NCI-H1436 treated with DMSO at 0.1 percent for 48 hours (cell line): Measurements from ENCODE around the gene CHD6.

Experiments used
- DNase-seq: peaks from one replicate; lab custom pipeline; 2025; lab: John Stamatoyannopoulos, UW

The CHD6 gene

DNA sequence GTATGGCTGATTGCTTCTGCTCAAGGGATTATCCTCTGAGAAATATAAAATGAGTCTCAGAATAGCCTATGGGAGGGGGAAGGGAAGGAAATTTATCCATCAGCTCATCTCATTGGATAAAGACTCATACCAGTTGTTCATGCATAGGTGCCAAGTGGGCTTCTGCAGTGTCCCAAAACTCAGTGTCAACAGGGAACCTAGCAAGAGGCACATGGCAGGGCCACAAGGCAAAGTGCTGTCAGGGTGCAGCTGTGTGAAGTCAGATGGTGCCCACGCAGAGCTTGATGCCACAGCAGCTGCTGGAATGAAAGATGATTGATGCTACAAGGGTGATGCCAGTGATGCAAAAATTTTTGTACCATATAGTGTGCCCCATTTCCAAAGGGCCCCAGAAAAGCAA, 3.2 kb upstream of the CHD6 start:
- no peak for DNase-seq

DNA sequence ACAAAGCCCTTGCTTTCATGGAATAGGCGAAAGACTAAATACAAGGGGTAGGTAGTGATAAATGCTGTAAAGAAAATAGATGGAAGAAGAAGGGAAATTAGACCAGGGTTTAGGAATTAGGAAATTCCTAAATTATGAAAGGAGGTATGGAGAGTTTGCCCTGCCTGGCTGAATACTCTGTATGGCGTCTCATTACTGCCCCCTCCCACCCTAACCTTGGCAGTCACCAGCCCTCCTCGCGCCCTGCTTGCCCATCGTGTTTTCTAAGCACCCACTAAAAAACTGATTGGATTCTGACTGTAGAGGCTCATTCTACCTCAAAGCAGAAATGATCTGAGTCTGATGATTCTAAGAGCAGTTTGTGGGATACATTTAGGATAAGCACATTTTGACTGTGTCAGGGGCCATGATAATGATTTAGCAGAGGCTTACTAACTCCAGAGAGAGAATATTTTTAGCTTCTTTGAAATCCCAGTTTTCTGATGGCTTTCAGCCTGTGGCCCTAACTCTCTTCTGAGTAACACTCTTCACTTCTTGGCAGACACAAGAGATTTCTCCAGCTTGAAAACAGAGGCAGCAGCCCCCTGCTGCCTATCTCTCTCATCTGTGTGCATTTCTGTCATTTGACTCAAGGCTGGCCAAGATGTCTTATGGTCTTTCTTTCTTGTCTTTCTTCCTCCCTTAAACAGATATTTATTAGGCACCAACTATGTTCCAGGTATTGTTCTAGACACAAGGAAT, 1.4 kb upstream of the CHD6 start:
- DNase-seq = no peak

DNA sequence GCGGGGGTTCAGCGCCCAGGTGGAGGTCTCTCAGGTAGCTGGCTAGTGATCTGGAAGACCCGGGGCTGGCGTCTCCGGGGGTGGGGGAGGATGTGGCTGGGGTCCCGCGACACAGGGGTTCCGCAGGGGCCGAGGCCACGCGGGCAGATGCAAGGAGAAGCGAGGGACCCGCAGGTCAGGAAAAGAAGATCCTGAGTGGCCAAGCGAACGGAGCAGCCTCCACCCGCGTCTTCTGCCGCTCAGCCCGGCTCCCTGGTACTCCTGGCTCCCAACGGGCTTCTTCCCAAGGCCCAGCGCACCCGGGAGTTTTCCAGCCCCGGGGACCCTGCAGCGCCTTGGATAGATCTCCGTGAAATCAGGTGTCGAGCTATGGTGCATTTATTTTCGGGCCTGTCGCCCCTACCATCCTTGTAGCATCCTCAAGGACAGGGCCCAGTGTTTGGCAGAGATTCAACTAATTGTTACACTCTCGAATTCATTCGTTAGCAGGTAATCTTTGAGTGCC, 682 bp upstream of the CHD6 start:
- no peak for DNase-seq

DNA sequence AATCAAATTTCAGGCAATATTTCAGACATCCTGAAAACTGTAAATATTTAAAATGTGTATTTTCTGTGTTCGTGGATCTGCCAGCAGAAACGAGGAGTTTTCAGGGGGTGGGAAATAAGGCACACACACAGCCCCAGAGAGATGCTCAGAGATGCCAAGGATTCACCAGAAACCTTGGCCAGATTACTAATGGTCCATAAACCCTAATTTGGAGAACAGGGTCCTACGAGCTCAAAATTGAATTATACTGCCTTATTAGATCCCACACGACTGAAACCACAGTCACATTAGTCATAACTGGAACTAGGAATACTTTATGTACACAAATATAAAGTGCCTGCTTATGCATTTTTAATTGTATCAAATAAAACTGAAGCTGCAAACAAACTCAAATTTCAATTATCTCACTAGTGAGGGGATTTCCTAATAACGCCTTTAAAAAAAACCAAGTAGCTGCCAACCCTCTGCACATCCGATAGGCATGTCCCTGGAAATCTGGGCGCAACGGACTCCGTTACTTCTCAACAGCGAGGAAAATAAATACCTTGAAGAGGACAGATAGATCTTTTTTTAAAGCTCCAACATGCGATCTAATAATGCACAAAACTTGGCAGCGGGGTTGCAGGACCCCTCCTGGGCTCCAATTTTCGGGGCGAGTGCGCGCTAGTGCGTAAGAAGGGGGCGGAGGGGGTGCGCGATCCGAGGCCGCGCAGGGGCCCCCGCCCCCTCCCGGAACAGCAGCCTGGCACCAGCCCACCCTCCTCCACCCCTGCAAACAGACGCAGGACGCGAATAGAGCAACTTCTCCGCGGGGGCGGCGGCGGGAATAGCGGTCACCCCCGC, 897 bp downstream of the CHD6 start:
- DNase-seq = no peak

DNA sequence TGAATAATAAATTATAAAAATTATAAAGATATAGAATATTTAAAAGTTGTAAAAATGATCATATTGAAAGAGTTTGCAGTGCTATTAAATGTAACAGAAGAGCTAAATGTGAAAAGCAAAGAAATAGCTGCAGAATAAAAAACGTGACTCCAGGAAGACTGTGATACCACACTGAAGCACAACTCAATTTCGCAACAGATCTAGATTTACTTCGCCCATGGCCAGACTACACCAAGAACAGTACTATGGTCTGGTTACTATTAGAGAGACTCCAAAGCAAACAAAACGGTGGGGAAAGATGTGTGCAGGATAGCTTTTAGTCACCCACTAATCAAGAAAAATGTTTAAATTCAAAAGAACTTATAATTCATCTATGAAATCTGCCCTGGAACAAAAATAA, 1.9 kb downstream of the CHD6 start:
- DNase-seq = no peak

DNA sequence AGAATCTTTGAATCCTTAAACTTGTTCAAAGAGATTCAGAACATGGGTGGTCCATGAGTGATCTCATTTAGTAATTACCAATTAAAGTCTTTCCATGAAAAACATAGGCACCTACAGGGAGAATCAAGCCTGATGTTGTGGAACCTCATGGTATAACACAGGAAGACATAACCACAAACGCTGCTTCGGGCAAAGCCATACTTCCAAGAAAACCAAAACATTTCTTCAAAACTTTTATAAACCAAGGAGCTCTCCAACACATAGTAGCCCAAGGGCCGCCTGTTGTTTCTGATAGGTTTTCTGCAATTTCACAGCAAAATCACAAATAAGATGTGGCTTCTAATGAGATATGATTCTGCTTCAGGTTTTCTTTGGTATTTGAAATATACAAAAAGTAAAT, 2.5 kb downstream of the CHD6 start:
- no peak for DNase-seq

DNA sequence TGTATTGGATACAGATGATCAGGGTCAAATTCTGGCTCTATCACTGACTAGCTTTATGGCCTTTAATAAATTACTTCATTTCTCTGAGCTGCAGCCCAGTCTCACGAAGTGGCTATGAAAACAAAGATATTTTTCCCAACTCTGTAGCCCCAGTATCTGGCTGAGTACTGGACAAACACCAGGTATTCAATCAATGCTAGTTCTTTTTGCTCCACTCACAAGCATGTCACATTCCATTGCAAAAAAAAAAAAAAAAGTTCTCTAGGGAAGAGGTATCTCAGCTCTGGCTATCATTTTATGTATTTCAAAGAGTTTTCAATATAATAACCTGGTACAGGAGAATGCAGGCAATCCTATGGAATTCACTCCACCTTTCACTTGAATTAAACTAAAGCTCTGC, 3.1 kb downstream of the CHD6 start:
- no peak for DNase-seq

DNA sequence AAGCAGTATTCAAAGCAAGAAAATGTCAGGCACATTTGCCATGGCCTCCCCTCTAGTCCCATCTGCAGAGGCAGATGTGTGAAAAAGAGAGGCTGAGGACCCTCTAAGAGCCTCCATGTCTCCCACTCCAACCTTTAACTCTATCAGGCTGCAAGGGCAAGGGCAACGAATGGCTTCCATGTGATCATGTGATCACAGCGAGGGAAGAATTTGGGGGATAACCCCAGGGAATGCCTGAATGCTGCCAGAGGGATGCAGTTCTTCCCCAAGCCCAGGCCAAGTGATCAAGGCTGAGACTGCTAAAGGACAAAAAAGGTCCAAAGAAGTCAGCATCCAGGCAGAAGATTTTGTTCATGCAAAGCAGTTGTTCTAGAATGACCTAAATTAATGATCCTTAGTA, 4.9 kb downstream of the CHD6 start:
- DNase-seq = no peak

DNA sequence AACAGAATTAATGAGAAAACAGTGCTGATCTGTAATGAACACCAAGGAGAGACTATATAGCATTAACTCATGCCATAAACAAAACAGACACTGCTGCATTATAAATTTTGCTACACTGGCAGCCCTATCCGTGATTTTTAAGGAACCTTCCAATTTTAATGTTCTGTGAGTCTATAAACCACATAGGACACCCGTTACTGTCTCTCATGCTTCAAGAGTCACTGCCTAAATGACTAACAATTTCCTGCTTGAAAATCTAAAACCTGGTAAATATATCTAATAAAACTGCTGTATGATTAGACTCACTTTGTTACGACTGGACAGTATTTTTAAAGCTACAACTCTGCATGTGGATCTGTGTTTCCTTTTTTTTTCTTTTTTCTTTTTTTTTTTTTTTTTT, 8.7 kb downstream of the CHD6 start:
- no peak for DNase-seq

DNA sequence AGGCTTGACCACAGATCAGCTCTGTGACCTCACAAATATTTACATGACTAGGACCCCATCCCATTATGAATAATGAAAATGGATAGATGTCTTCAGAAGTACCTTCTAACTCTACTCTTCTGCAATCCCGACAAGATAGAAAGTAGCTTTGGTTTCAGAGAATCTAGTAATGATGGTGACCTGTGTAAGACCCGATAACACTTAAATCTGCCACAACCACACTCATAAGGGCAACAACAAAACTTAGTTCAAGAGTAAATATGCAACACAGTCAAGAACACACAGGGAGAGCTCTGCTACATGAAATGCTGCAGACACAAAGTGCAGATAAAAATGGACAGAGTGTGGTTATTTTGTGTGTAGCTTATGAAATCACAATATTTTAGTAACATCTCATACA, 9.6 kb downstream of the CHD6 start:
- DNase-seq = no peak

DNA sequence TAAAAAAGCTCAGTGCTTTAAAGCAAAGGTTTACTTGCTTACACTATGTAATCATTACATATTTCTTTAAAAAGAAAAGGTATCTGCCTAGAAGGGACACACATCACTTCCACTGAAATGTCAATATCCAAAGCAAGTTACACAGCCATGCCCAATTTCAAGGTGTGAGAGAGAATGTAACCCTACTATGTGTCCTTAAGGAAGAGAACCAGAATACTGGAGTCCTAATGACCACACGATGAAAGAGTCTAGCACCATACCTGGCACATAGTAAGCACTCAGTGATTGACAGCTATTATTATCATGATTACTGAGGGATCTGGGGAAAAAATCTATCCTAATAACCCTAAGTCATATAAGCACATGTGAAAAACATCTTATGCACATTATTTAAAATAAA, 10.4 kb downstream of the CHD6 start:
- no peak for DNase-seq

DNA sequence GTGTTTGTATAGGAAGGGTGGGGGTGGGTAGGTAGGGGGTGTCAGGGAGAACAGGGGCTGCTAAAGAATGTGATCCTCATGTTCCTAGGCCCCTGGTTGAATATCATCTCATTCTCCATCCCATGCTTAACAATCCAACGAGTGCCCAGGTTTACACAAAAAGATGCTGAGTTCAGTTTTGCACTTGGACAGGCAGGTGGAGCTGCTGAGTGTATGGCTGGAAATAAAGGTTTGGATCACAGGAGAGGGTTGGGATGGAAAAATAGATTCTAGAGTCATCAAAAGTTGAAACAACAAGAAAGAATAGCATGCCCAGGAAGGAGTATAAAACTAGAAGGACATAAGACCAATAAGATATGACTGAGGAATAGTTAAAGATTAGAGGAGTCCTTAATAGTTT, 14.2 kb downstream of the CHD6 start:
- no peak for DNase-seq

DNA sequence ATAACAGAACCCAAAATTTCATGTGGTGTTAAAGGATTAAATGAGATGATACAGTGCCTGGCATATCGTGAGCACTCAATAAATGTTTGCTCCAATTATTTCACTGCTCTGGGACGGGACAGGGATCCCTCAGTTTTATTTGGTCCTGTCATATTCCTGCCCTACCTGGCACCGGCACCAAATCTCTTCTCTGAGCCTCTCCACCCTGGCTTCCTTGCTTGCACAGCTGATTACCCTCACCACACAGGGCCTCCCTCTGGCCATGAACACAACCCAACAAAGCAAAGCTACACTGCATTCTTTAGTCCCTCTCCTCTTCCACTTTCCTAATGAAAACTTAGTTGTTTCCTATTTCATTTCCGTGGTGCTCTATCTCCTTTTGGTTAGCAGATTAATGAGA, 16.4 kb downstream of the CHD6 start:
- DNase-seq = no peak

DNA sequence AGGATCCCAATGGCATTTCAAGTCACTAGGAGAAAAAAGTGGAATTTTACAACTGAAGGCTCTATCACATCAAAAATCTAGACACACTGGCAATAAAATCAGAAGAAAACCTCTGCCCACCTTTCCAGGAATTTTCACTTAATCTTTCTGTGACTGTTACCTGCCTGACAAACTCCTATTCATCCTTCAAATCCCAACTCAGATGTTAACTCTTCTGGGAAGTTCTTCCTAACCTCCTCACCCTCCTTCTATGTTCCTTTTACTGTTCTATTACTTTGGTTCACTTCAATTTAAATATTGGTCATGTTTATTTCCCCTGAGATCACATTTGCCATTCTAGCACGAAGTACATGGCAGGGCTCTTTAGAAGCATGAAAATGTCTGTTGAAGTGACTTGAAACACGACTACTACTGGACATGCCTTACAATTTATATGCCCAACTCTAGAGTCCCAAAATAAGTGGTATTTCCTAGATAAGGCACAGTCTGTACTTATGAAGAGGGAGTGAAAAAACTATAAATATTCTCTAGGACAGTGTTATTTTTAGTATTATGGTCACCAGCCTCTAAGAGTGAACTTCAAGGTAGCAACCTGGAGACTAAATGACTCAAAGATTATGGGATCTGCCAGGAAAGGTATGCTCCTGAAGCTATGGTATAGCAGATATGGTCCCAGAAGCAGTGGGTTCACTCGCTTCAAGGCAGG, 17.1 kb downstream of the CHD6 start:
- DNase-seq = no peak

DNA sequence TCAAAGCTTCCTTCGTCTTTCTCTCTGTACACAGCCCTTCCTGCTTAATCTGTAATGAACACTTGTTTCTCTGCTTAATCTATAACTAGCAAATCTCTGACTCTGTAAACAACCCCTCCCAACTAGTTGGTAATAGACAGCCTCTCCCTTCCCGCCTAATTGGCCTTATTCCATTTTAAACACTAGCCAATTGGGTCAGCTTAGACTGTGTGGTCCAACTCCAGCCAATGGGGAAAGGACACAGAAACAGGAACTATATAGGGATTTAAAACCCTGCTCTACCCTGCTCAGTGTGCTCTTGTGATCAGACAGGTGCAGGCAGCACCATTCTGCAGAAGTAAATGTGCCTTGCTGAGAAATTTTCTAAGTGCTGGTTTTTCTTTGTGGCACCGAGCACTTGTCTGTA, 18.5 kb downstream of the CHD6 start:
- no peak for DNase-seq

DNA sequence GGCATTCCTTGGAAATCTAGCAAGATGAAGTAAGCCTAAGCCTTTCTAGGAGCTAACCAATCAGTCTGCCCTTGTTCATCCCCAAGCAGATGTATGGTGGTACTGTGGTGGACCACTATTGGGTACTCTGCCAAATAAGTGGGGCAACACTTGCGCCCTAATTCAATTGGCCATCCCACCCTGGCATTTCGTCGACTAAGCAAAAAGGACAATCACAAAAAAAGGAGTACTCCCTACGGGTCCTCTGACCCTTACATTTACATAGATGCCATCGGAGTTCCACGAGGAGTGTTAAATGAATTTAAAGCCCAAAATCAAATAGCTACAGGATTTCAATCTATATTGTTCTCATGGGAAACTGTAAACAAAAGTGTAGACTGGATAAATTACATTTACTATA, 19.5 kb downstream of the CHD6 start:
- DNase-seq = no peak

DNA sequence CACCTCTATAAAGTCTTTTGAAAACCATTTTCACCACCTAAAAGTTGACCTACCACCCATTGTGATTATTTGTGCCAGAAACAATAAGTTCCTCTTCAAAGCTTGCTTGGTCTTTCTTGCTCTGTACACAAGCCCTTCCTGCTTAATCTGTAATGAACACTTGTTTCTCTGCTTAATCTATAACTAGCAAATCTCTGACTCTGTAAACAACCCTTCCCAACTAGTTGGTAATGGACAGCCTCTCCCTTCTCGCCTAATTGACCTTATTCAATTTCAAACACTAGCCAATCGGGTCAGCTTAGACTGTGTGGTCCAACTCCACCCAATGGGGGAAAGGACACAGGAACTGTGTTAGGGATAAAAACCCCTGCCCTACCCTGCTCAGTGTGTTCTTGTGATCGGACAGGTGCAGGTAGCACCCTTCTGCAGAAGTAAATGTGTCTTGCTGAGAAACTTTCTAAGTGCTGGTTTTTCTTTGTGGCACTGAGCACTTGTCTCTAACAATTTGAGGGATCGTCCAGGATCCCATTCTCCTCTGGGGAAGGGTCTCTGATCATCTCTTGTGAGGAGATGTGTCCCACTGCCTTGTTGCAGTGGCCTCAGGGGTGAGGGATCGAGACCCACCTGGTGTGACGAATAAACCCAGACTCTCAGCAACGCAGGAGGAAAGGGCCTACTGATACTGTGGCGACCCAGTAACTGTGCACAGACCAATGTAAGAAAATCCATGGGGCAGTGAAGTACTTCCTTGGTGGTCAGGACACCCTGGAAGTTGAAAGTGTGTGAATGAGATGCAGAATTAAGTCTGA, 23.5 kb downstream of the CHD6 start:
- DNase-seq = no peak

DNA sequence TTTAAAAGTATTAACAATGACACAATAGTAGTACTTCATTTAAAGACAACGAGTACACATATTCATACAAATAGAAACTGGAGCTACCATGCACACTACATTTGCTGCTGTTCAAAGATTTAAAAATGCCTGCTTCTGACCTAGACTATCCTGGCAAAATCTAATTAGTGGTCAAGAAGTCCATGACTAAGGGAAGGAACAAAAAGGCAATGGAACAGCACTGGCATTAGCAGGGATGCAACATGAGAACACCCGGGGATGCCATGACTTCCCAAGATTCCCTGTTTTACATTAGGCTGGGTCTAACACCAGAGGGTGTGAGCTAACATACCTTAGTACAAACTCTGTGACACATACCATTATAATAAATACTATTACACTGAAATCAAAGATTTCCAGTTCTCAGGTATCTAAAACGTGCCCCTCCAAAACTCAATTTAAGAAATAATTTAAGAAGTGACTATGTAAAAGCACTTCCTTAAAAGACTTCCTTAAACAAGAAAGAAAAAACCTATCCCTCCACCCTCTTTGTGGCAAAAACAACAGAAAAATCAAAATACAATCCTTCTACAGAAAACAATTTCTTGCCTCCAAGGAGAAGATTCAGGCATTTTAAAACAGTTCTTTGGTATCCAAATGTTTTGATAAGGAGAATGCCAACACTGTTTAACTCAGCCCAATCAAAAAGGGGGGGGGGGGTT, 25.5 kb downstream of the CHD6 start:
- no peak for DNase-seq

DNA sequence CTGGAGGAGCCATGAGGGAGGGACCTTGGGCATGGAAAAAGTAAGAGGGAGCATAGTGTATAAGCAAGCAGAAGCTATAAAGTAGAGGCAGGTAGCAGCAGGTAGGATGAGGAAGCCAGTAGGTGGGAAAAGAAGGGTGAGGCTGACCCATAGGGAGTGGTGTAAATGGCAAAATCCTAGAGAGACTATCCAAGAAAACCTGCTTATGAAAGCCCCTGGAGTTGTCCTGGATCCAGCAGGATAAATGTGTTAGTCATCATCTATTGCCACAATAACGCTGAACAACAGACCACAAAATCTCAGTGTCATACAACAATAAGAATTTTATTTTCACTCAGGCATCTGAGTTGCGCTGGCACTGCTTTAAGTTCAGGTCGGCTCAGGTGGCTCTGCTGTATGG, 30.2 kb downstream of the CHD6 start:
- no peak for DNase-seq

DNA sequence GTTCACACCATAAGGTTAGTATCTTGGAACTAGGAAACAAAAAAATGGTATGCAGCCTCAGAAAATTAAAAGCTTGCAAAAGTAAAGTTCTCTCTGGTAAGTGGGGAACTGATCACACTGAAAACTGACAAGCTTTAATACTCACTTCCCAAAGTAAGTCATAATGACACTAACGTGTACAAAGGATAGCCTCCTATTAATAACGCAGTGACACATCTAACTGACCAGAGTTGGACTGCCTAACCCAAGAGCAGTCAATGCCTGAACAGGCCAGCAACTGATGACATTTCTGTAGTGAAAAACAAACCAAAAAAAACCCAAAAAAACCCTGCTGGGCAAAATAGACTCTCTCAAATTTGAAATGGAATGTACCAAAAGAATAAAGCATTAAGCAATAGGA, 30.7 kb downstream of the CHD6 start:
- DNase-seq = no peak

DNA sequence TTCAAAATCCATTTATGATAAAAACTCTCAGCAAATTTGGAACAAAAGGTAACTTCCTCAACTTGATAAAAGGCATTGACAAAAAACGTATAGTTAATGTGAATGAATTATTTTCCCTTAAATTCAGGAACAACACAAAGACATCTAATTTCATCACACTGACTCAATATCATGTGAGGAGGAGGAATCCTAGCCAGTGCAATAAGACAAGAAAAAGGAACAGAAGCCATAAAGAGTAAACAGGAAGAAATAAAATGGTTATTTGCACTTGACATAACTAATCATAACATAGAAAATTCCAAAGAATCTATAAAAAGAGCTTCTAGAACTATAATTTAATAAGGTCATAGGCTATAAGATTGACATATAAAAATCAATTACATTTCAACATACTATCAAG, 31.4 kb downstream of the CHD6 start:
- DNase-seq = no peak
